H1 (cell line): ENCODE results near the gene TMEM209. TPM values are rescaled to one million over a fixed set of nuclear protein-coding genes. Genes with fewer than 3 reads are reported as not detected.

Experiments used
- BRCA1 ChIP-seq: IDR thresholded peaks from 2 replicates; pipeline ENCODE4 v1.6.1; 2012; ENCODE audit warnings: low read depth, low read length, improper control_type of control experiment
- CBX8 ChIP-seq: fragments of 300-800, 300-1000 bp; sonication (generic); IDR thresholded peaks from 2 replicates; pipeline ENCODE4 v1.7.1; 2016; ENCODE audit warnings: low read depth, low read length, borderline replicate concordance
- CEBPB ChIP-seq: IDR thresholded peaks from 2 replicates; pipeline ENCODE4 v1.6.1; 2012; ENCODE audit warnings: low read depth, low read length
- FOSL1 ChIP-seq: IDR thresholded peaks from 2 replicates; pipeline ENCODE4 v1.6.1; 2011; ENCODE audit warnings: mild to moderate bottlenecking, low read depth, low read length, moderate library complexity; ENCODE audit not compliant: insufficient read depth
- HDAC2 ChIP-seq, 2 experiments: fragments of 300-600 bp in 1 of 2; sonication (generic) in 1 of 2; IDR thresholded peaks; 2 replicates each; pipeline ENCODE4 v1.6.1; 2011 to 2012; ENCODE audit warnings: low read depth in 2 of 2, low read length in 2 of 2, mild to moderate bottlenecking in 2 of 2, moderate library complexity in 2 of 2, borderline replicate concordance in 1 of 2, inconsistent platforms in 1 of 2
- KDM1A ChIP-seq: fragments of 200-600, 300-600 bp; sonication (generic); IDR thresholded peaks from 2 replicates; pipeline ENCODE4 v1.7.1; 2016; ENCODE audit warnings: mild to moderate bottlenecking, low read length, borderline replicate concordance
- KDM4A ChIP-seq: IDR thresholded peaks from one replicate; pipeline ENCODE4 v1.7.1; 2012; ENCODE audit warnings: low read depth, mild to moderate bottlenecking, moderate library complexity, low read length, inconsistent platforms; ENCODE audit not compliant: severe bottlenecking
- MAX ChIP-seq: IDR thresholded peaks from 2 replicates; pipeline ENCODE4 v1.6.1; 2012; ENCODE audit warnings: inconsistent platforms
- NRF1 ChIP-seq: IDR thresholded peaks from 2 replicates; pipeline ENCODE4 v1.6.1; 2011; ENCODE audit warnings: mild to moderate bottlenecking, low read depth, low read length, improper control_type of control experiment
- PHF8 ChIP-seq: fragments of 200-600 bp; sonication (generic); conservative IDR thresholded peaks from 2 replicates; pipeline ENCODE4 v1.7.1; 2012; ENCODE audit warnings: low read depth, mild to moderate bottlenecking, inconsistent platforms, low read length, moderate library complexity
- SP1 ChIP-seq: IDR thresholded peaks from 2 replicates; pipeline ENCODE4 v1.6.1; 2011; ENCODE audit warnings: low read depth, low read length
- TAF1 ChIP-seq: IDR thresholded peaks from 2 replicates; pipeline ENCODE4 v1.6.1; 2011; ENCODE audit warnings: mild to moderate bottlenecking, low read depth, low read length
- TEAD4 ChIP-seq: IDR thresholded peaks from 2 replicates; pipeline ENCODE4 v1.6.1; 2012; ENCODE audit warnings: low read depth, low read length, inconsistent platforms, mixed read lengths
- polyA plus RNA-seq, 7 experiments: library from polyadenylated mRNA; depleted of rRNA in 3 of 7; stranded (reverse) in 5 of 7; unstranded in 2 of 7; fragments of >200 nt in 5 of 7; fragments of 200-250 nt in 2 of 7; gene quantifications; 1 replicate in 5 of 7; 2 replicates in 1 of 7; 4 replicates in 1 of 7; pipeline versions ENCODE4 v1.2.1 to v1.2.3, GENCODE V29; 2011 to 2013; ENCODE audit warnings: missing spikeins in 2 of 7, mixed read lengths in 2 of 7
- total RNA-seq: library from RNA; stranded (reverse); fragmentation: NEBNext Ultra II Directional; extraction: Animal tissue kit (Norgen Biotek cat#: 25700); gene quantifications from 2 replicates; pipeline ENCODE4 v1.2.1, GENCODE V29; 2021
- TF ChIP-seq, protein P1 (sequence below): IDR thresholded peaks from 2 replicates; pipeline ENCODE4 v1.6.1; 2012; ENCODE audit warnings: low read length, inconsistent platforms
- TF ChIP-seq, protein P2 (sequence below), 3 experiments: IDR thresholded peaks; 1 replicate in 2 of 3; 2 replicates in 1 of 3; pipeline versions ENCODE4 v1.5.1 to v1.6.1; 2011; ENCODE audit warnings: low read length in 3 of 3, mild to moderate bottlenecking in 3 of 3, inconsistent platforms in 2 of 3, low read depth in 1 of 3, moderate library complexity in 1 of 3; ENCODE audit not compliant: insufficient read depth in 1 of 3; ENCODE audit errors: control extremely low read depth in 1 of 3

Gene TMEM209
- total and polyA plus RNA-seq, 2 of the 8 experiments (the other 6 are each of a cell fraction or from before 2014, with no cell fraction given): 28.5 to 30.5 TPM

- TF ChIP-seq CEBPB (no peak), TAF1 (peak; percentile 90), TEAD4 (0 out of 2 replicates have a peak, but pooled peaks have one; percentile 1), SP1 (no peak; the same call in 1 of the 2 replicates), NRF1 (no peak; the same call in 1 of the 2 replicates), MAX (peak; percentile 58), CBX8 (no peak), PHF8 (peak; percentile 86), HDAC2 (IDR thresholded peaks at IDR 0.05; ENCODE audit: borderline replicate concordance in 1 of 2, low read depth in 2 of 2, low read length in 2 of 2) (no peak), FOSL1 (no peak), KDM4A (peak; percentile 42), BRCA1 (no peak), KDM1A (no peak)
- TF ChIP-seq, protein P1, sequence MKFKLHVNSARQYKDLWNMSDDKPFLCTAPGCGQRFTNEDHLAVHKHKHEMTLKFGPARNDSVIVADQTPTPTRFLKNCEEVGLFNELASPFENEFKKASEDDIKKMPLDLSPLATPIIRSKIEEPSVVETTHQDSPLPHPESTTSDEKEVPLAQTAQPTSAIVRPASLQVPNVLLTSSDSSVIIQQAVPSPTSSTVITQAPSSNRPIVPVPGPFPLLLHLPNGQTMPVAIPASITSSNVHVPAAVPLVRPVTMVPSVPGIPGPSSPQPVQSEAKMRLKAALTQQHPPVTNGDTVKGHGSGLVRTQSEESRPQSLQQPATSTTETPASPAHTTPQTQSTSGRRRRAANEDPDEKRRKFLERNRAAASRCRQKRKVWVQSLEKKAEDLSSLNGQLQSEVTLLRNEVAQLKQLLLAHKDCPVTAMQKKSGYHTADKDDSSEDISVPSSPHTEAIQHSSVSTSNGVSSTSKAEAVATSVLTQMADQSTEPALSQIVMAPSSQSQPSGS: no peak
- TF ChIP-seq, protein P2, sequence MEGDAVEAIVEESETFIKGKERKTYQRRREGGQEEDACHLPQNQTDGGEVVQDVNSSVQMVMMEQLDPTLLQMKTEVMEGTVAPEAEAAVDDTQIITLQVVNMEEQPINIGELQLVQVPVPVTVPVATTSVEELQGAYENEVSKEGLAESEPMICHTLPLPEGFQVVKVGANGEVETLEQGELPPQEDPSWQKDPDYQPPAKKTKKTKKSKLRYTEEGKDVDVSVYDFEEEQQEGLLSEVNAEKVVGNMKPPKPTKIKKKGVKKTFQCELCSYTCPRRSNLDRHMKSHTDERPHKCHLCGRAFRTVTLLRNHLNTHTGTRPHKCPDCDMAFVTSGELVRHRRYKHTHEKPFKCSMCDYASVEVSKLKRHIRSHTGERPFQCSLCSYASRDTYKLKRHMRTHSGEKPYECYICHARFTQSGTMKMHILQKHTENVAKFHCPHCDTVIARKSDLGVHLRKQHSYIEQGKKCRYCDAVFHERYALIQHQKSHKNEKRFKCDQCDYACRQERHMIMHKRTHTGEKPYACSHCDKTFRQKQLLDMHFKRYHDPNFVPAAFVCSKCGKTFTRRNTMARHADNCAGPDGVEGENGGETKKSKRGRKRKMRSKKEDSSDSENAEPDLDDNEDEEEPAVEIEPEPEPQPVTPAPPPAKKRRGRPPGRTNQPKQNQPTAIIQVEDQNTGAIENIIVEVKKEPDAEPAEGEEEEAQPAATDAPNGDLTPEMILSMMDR (IDR thresholded peaks at IDR 0.05; ENCODE audit: control extremely low read depth in 1 of 3, insufficient read depth in 1 of 3, low read depth in 1 of 3, low read length in 3 of 3): no peak
Observed at GRCh38 chr7:130141161-130141883, 63.9 kb downstream of the TMEM209 start (continued).
